EL (cell line): ENCODE data around the gene JPH4.
"Not testable (repeated sequence)": the region's sequence is repeated elsewhere in the genome, so short reads cannot be mapped to it uniquely, and the experiment has no call there.

Source experiments
- DNase-seq: peaks from one replicate; pipeline ENCODE4 v3.0.0-alpha.2; 2016

JPH4 gene

GRCh38 chr14:23544511-23545447 is 33.8 kb downstream of the JPH4 start:
- DNase-seq: no peak

DNA sequence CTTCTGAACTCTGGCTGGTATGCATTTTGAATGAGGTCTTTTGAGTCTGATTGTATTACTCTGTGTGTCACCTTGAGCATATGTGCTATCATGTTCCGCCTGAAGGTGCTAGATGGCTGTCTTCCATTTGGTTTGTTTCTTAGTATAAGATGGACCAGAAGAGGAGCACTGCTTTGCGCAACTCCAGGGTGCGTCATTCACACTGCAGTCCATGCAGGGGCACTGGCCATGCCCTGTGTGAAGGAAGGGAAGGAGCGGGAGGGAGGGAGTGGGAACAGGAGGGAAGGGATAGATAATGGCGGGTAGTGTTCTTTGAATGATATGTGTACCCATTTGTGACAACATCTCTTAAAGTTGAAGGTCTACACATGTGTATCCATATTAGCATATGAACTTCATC is 35.2 kb downstream of the JPH4 start:
- DNase-seq: no peak

GRCh38 chr14:23542261-23542660 is 36.3 kb downstream of the JPH4 start:
- no peak for DNase-seq

DNA sequence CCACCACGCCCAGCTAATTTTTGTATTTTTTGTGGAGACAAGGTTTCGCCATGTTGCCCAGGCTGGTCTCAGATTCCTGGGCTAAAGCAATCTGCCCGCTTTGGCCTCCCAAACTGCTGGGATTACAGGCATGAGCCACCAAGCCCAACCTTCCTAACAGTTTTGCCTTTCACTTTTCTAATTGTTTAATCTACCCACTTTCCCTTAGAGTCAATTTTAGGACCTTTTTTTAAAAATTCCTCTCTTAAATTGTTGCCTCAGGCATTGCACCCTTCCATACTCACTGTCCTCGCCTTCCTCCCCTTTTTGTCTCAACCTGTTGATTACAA is 38.5 kb downstream of the JPH4 start:
- DNase-seq: no peak

DNA sequence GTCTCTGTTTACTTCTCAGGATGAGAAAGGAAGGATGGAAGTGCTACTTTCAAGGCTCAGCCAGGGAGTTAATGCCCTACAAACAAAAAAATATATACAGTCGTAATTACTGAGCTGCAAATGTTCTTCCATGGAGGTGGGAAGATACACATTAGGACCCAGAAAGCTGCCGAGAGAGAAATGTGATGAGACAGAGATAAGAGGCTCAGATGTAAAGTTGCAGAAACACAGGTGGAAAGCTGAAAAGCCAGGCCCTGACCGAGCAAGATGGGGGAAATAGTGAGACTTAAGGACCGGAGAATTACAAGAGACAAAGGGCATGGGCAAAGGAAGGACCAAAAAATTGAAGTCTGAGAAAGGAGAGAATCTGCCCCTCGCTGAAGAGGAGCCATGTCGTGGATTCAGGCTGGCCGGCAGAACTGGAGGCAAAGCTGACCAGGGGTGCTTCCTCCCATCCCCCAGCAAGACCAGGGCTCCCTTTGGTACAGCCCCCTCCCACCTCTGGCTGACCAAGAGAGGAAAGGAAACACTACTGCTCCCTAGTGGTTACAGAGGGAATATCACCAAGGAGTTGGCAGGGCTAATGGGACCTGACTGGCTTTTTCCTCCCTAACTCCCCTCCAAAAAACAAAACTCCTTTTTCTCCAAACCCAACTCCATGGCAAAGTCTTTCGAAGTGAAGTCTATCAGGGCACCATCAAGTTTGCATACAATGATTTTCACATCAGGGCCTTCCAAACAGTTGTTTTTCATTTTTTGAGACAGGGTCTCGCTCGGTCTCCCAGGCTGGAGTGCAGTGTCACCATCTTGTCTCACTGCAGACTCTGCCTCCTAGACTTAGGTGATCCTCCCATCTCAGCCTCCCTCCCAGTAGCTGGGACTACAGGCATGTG is 39.1 kb downstream of the JPH4 start:
- peak; percentile 50 for DNase-seq

GRCh38 chr14:23538785-23539184 is 39.8 kb downstream of the JPH4 start:
- peak; percentile 25 for DNase-seq

DNA sequence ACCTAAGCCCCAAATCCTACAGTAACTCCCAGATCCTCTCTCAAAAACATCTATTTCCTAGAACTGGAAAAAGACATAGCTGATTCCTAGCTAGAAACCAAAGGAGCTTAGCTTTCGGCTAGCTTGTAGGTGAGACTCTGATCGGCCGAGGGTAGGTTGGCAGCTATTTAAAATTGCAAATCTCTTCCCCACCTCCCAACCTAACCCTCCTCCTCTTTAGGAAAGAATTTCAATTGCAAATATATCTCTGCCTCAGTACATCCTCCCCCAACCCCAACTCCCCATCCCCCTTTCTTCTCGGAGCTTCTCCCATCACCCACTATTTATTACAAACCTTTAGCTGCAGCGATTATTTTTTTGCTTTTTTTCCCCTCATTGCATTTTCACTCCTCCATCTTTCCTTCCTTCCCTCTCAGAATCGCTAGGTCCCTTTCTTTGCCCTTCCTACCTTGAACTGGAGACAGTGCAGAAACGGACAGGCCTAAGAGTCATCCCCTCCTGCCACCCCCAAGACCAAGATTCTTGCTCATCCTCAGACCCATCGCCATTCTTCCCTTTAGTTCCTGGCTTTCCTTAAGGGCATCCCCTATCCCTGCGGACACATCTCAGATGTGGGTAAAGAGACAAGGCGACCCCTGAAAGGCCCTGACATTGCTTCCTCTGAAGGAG is 40.4 kb downstream of the JPH4 start:
- no peak for DNase-seq

DNA sequence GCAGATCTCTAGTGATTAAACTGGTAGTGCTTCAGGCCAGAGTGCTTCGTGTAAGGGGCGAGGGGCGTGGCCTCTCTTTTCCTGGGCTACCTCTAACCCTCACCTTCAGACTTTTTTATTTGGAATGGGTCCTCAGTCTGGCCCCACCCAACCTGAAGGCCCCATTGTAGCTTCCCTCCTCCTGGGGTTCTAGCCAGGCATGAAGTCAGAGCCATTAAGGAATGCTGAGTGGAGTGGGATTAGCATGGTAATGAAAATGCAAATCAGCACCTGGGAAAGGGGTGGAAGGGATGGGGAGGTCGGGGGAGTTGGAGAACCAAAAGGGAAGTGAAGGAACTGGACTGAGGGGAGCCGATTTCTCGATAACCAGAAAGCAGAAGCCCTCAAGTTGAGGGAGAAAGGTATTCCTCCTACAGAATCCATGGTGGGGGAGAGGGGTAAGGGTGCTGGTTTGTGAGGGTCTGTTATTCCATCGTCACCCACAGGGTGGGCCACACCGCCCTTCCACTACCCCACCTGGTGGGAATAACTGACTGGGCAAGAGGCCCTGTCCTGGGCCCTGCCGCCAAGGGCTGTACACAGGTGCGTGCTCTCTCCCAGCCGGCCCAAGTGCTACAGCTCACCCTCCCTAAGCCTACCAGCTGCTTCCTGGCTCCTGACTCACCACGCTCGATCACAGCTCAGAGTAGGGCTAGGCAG is 41.1 kb downstream of the JPH4 start:
- DNase-seq: peak; percentile 40

DNA sequence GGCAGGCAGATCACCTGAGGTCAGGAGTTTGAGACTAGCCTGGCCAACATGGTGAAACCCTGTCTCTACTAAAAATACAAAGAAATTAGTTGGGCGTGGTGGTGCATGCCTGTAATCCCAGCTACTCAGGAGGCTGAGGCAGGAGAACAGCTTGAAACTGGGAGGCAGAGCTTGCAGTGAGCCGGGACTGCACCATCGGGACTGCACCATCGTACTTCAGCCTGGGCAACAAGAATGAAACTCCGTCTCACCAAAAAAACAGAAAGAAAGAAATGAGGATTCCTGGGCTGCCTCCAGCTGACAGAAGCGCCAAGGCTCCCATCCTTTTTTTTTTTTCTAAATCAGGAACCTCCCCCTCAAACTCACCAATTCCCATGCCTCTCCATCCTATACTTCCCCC is 41.7 kb downstream of the JPH4 start:
- DNase-seq: not testable (repeated sequence)

- DNase-seq: no peak
Observed at GRCh38 chr14:23536494-23536893, 42.1 kb downstream of the JPH4 start.

DNA sequence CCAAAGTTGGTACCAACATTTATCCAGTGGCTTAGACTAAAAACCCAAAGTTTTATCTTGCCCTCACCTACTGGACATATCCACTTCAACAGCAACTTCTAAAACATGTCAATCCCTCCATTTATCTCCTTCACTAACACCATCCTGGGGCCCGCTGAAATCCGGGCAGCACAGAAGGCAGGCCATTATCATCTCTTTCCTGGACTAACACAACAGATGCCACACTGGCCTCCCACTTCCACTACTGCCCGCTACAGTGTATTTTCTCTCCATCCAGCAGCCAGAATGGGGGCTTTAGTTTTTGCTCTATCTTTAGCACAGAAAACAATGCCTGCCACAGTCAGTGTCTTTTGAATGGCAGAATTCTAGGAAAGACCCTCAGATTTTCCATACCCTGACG is 42.6 kb downstream of the JPH4 start:
- no peak for DNase-seq

GRCh38 chr14:23533652-23534435 is 44.7 kb downstream of the JPH4 start:
- no peak for DNase-seq

GRCh38 chr14:23532658-23533057 is 45.9 kb downstream of the JPH4 start:
- no peak for DNase-seq

DNA sequence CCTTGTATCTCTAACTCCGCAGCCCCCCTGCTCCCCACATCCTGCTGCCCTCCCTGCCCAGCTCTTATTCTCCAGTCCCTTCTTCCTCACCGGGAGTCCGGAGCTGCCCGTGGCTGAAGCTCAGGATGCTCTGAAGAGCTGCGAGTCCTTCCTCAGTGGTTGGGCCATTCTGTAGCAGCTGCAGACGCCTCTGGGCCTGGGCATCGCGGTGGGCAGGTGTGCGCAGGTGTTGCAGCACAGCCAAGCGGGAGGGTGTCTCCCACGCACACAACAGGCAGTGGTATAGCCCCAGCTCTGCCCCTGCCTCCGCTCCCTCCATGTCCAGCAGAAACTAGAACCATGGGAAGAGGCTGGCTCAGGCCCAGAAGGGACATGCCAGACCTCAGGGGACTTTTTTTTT is 47.2 kb downstream of the JPH4 start:
- DNase-seq: no peak

DNA sequence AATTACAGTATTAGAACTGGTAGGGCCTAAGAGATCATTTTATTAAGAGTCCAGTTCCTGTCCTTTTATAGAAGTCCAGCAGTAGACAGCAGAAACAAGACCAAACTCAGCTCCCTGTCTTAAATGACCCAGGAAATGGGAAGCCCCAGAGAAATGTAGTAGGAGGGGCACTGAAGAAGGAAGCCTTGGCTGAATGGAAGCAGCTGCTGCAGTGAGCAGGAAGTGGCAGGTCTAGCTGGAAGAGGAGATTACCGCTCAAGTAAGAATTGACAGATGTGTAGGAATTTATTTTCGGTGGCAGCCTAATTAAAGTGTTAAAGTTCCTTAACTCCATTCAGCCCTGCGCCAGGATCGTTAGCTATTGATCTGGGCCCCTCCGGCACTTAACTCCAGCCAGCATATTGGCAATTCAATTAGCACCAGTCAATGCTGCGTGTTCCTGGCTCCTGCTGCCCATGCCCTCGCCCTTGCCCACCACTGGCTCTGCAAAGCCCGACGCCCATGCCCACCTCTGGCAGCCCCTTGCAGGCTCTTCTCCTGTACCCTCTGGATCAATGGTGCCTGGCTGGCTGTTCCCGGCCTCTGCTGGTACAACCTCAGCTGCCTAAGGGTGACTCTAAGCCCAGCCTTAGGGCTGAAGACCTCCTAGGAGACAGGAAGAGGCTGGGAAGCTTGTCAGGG is 48.1 kb downstream of the JPH4 start:
- DNase-seq: no peak

- DNase-seq: no peak
Observed at GRCh38 chr14:23529016-23529415, 49.6 kb downstream of the JPH4 start.

DNA sequence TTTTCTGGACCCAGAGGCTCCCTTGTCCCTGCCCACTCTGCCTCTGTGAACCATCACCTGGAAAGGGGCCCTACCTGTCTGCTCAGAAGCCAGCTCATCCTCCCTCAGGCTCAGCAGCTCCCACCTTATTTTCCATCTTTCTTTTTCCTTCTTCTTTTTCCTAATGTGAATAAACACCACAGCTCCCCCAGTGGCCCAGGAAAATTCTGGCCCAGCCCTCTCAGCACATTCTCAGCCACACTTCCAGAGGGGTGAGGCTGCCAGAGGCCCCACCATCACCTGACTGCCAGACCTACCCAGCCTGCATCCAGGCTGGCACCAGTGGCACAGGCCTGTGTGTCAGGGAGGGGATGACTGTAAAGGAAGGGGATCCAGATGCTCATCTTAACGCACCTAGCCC is 50.0 kb downstream of the JPH4 start:
- no peak for DNase-seq

DNA sequence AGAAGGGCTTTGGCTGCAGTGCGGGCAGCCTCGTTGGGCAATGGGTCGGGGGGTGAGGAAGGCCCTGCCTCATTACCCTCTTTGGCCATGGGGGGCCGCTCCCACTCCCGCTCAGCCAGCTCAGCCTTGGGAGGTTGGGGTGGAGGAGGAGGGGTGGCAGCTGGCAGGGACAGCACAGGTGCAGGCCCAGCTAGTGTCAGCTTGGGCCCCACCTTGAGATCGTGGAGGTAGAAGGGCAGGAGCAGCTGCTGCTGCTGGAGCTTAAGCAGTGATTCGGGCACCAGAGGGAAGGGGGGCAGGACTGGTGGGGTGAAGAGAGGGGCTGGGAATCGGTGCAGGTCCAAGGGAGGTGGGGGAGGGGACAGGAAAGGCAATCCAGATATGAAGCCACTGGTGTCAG is 53.0 kb downstream of the JPH4 start:
- no peak for DNase-seq

DNA sequence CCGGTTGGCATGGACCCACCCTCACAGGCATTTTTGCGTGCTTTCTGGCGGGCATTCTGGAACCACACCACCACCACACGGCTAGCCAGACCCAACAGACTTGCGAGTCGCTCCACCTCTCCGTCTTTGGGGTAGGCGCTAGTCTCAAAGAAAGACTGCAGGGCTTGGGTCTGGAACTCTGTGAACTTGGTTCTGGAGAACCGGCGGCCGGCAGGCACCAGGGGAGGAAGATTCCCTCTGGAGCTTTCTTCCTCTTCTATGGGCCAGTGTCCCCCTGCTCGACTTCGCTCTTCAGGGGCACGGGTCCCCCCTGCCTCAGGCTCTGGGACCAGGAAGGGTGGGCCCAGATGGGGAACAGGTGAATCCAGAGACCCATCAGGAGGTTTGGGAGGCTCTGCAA is 53.6 kb downstream of the JPH4 start:
- DNase-seq: no peak

- DNase-seq: no peak
Observed at GRCh38 chr14:23523229-23524016, 55.2 kb downstream of the JPH4 start.
